GM12892 (cell line): Measurements from ENCODE around the gene PRSS21.

ENCODE experiments used
- POLR2A ChIP-seq: IDR thresholded peaks from 2 replicates; pipeline ENCODE4 v1.6.1; 2011; ENCODE audit warnings: low read depth, low read length, control low read depth
- POLR2AphosphoS5 ChIP-seq: IDR thresholded peaks from 2 replicates; pipeline ENCODE4 v1.6.1; 2011; ENCODE audit warnings: low read depth, low read length, control low read depth

GRCh38 chr16:2821487-2822157, 4.6 kb downstream of the PRSS21 start:
- TF ChIP-seq POLR2A (no peak), POLR2AphosphoS5 (no peak)
